Stimulated activated CD4-positive, alpha-beta T cell treated with anti-CD3 and anti-CD28 coated beads, TNF-alpha, amount 100 ng/mL, for 1 hour (primary cell): Measurements from ENCODE around the gene EVI2B.
A peak's percentile ranks its signal among the peaks of the same experiment; 100 is the strongest.
"Not testable (repeated sequence)": the region's sequence is repeated elsewhere in the genome, so short reads cannot be mapped to it uniquely, and the experiment has no call there.

Experiments
- DNase-seq, 3 donors: peaks; one replicate each; pipeline ENCODE4 v3.0.0-alpha.2; 2020; ENCODE audit warnings: low read depth in 3 of 3, low spot score in 1 of 3

Gene EVI2B, protein sequence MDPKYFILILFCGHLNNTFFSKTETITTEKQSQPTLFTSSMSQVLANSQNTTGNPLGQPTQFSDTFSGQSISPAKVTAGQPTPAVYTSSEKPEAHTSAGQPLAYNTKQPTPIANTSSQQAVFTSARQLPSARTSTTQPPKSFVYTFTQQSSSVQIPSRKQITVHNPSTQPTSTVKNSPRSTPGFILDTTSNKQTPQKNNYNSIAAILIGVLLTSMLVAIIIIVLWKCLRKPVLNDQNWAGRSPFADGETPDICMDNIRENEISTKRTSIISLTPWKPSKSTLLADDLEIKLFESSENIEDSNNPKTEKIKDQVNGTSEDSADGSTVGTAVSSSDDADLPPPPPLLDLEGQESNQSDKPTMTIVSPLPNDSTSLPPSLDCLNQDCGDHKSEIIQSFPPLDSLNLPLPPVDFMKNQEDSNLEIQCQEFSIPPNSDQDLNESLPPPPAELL

DNA sequence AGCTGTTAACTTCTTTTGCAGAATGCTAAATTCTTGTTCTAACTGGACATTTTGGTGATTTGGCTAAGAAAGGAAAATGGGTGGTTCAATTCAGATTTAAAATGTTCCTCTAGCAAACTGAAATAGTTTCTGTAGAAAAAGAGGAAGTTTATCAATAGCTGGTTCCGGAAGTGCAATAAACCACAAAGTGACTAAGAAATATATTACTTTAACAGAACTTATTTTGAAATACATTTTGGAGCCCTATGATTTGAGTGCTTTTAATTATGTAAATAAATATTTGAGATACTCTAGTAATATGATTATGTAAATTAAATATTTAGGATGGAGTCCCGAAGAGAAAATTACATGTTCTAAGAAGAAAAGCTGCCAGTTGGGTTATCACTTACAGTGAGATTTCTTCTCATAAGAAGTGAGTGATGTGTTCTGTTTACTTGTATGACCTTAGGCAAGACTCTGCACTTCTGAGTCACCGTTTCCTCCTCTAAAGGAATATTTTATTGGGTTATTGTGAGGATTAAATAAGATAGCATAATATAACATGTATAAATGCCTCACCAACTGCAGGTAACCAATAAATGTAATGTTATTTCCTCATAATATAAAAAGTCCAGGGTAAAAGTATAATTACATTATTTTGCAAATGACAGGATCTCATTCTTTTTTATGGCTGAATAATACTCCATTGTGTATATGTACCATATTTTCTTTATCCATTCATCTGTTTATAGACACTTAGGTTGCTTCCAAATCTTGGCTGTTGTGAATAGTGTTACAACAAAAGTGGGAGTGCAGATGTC lies at the start of gene EVI2B:
Gene EVI2B (minus strand): TSS at position 73 of the 800 bp plus-strand sequence. CDS start 8,445 bp downstream, outside the sequence.
- DNase-seq: no peak

DNA sequence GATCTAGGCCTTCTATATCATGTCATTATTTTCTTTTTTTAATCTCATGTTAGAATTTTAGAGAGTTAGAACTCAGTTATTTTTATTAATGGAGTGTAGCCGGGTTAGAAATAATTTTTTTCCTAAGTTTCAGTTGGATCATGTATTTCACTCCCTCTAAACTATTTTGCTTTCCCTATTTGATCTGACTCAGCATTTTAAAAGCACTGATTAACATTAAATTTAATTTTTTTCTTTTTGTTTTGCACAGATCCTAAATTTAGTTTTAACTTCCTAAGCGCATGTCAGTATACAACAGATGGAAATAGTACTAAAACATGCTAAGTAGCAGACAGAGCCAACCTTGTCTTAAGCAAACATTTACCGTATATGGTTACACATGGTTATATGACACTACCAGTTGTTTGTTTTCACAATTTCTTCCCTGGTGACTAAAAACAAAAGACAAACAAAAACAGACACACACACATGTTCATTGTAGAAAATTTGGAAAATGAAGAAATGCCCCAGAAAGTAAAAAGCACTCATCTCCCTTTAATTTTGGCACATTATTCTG lies 44.1 kb upstream of the EVI2B start:
- no peak for DNase-seq

DNA sequence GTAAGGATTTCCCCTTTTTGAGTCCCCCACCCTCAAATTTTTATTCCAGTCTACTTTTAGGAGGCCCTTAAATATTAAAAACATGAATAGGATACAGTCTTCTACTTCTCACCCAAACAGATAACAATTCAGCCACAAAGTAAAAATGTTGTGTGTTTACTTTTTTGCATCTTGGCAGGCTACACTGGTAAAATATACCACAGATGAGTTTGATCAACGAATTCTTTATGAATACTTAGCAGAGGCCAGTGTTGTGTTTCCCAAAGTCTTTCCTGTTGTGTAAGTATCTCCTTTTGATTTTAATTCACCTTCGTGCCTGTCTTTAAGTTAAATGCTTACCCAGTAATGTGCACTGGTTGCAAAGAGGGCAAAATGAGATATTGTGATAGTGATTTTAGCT lies 43.2 kb upstream of the EVI2B start:
- no peak for DNase-seq

DNA sequence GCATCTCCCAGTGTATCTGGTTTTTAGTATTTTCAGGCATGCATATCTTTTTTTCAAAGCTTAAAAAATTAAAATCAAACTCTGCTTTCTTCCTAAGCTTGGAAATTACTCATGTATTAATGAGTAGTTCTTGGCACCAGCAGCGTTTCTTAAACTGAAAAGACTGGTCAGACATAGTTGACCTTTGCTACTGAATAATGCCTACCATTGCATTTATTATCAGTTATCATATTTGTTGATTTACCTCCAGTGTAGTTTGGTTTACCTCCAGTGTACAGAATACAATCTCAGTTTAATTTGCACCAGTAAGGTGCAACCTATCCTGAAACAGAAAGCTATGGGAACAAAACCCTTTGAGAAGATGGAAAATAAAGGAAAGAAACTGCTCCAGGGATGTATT lies 42.1 kb upstream of the EVI2B start:
- no peak for DNase-seq

DNA sequence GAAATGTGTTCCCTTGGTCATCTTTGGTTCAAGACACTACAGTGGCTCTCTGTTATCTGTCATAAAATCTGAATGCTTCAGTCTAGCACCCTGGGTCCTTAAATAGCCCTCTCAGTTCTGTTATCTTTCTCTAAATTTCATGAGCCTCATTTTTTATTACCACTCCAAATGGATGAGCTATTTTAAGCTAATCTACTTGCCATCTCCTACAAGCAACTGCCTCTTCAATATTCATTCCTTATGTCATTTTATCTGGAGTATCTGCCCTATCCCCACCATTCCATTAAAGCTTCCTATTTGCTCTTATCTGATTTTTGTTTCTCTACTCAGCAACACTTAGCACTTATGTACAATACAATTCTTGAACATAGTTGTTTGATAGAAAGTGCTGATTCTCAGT lies 35.6 kb upstream of the EVI2B start:
- DNase-seq: no peak

DNA sequence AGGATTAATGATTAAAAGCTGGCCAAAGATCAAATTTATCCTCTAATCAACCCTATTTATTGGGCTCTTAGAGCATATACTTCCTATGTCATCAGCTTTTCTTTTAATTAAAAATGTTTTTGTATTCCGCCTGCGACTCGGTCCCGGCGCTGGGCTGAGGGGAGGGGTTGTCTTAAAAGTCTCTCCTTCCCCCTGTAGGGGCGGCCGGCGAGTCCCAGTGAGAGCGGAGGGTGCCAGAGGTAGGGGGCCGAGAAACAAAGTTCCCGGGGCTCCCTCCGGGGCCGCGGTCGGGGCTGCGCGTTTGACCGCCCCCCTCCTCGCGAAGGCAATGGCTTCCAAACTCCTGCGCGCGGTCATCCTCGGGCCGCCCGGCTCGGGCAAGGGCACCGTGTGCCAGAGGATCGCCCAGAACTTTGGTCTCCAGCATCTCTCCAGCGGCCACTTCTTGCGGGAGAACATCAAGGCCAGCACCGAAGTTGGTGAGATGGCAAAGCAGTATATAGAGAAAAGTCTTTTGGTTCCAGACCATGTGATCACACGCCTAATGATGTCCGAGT lies 31.4 kb upstream of the EVI2B start:
- DNase-seq: not testable (repeated sequence)

DNA sequence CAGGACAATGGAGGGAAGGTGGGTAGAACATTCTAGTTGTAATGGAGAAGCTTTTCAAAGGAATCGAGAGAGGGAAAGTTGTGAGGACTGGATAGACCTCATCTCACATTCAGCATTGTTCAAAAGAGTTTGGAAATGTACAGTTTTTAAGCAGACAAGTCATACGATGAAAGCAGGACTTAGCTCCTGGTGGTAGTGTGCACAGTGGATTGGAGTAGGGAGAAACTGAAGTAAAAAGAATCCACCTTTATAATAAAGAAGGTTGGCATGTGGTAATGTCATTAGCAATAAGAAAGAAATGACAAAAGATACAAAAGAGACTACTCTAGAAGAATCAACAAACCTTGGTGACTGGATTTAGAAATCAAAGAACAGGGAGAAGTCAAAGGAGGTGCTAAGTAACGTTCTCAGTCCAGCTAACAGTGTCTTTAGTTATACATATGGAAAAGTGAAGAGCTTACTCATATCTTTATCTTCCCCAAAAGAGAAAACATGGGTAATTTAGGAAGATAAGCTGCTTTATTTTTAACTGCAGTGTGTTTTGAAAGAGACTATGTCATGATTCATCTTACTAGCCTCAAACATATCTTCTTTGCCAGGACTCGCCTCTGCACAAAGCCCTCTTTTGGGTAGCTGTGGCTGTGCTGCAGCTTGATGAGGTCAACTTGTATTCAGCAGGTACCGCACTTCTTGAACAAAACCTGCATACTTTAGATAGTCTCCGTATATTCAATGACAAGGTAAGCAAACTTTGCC lies 26.2 kb upstream of the EVI2B start:
- DNase-seq: no peak

DNA sequence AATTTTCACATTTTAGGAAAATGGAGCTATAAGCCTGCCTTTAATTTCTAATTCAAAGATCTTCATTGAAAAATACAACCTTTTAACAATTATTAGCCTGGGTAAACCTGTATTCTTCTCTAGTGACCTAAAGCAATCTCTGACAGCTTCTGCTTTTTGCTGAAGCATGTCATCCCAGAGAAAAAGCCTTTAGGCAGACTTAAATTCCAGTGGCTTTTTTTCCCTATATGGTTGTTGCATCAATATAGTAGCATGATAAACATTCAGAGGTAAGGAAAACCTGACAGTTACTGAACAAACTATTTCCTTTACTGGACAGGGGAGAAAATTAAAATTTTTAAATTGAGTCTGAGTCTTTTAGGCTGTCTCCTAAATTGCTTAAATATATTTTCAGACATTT lies 15.4 kb upstream of the EVI2B start:
- DNase-seq: no peak

DNA sequence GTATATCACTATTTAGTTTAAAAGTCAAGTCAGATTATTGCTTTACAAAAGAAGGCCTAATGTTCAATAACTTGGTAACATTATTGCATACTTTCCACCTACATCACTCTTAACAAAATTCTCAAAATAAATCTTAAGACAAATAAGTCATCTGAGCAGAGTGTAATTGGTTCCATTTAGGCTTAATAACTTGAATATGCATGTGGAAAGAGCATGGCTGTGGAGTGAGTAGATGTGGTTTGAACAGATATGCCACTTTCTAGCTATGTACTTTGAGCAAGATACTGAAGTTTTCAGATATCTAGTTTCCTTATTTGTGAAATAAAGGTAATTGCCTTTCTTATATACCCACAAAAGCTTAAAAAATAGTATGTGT lies 14.3 kb upstream of the EVI2B start:
- DNase-seq: no peak

DNA sequence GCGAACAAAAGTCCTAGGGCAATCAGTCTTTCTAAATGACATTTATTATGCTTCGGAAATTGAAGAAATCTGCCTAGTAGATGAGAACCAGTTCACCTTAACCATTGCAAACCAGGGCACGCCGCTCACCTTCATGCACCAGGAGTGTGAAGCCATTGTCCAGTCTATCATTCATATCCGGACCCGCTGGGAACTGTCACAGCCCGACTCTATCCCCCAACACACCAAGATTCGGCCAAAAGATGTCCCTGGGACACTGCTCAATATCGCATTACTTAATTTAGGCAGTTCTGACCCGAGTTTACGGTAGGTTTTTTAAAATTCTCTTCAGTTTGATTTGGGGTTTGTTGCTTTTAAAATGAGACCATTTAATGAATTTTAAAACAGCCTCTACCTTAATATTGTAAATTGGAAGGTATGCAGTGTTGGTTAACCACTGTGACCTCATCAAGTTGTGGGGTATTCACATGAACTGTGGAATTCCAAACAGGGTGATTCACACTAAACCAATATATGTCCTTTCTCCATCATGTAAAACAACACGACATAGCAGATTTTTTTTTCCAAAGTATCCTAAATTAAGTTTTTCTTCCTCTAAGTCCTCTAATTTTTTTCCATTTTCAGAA lies 13.8 kb upstream of the EVI2B start:
- no peak for DNase-seq

DNA sequence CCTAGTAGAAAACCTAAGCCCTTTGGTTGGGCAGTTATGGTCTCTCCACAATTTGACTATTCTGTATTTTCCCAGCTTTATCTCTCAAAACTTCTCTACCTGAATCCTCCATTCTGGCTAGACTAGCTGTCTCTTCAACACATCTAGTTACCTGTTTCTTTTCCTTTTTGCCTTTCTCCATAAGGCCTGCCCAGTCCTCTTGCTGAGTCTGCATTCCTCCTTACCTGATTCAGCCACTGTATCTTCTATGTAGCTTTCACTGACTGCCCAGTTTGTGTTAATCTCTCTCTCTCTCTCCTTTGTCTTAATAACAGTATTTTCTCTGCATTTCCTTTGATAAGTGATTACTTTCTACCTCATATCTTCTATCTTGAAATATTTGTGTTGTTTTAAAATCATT lies 9.7 kb upstream of the EVI2B start:
- DNase-seq: no peak

DNA sequence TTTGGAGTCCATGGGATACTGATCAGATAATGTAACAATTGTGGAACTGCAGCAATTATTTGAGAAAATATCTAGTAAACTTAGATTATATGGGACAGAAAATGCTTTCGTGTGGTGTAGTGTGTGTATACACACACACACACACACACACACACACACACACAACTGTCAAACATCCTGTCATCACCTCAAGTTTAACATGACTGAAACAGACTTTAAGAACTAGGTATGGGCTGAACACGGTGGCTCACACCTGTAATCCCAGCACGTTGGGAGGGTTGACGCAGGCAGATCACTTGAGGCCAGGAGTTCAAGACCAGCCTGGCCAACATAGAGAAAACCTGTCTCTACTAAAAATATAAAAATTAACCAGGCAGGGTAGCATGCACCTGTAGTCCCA lies 8.1 kb upstream of the EVI2B start:
- DNase-seq: no peak

DNA sequence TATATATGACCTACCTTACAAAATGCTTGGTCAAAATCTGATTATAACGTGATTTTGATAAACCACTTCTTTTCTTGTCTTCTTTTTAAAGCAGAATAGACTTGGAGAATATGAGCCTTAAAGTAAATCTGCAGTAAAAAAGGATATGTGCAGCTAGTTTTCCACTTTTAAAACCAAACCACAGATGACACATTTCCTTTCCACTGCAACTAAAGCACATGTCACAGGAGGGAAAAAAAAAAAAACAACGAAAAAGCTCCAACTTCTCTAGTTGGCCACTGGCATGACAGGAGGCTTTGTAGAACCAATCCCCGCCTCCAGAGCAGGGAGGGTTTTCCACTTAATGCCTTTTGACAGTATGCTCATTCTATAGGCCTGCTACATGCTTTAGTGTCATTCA lies 7.6 kb upstream of the EVI2B start, which contains the start of gene EVI2A:
Gene EVI2A (minus strand): TSS at position 142 of the 400 bp plus-strand sequence. CDS start 2,609 bp downstream, outside the sequence.
- peak; percentile 38 to 70 (median 52) for DNase-seq

DNA sequence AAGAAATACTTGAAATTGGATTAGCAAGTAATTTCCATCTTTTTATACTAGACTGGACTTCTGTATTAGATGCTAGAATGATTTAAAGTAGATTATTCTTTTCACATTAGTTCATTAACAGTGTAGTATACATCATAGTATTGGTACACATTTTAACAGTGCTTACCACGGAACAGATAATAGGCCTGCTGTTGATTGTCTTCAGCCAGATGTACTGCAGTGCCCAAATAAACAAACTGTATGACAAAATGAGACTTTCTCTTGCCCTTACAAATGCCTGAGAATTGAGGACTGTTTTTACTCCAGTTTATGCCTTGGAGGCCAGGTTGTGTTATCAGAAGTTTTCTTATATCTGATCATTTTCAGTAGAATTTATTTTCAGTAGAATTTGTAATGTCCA lies 6.9 kb upstream of the EVI2B start:
- no peak for DNase-seq

DNA sequence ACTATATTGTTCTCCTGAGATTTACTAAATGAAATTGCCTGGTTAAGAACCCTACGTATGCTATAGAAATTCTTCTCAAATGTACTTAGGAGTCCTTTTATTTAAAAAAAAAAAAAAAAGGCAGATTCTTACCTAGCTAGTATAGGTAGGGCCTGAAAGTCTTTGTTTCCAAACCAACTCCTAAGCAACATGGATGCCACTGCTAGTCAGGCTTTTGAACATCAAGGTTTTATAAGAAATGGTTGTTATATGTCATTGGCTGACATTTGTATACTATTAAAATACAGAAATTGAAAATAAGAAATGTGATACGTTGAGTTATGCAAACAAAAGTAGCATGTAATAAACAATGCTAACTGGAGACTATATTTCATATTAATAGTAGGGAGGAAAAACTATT lies 6.4 kb upstream of the EVI2B start:
- no peak for DNase-seq

DNA sequence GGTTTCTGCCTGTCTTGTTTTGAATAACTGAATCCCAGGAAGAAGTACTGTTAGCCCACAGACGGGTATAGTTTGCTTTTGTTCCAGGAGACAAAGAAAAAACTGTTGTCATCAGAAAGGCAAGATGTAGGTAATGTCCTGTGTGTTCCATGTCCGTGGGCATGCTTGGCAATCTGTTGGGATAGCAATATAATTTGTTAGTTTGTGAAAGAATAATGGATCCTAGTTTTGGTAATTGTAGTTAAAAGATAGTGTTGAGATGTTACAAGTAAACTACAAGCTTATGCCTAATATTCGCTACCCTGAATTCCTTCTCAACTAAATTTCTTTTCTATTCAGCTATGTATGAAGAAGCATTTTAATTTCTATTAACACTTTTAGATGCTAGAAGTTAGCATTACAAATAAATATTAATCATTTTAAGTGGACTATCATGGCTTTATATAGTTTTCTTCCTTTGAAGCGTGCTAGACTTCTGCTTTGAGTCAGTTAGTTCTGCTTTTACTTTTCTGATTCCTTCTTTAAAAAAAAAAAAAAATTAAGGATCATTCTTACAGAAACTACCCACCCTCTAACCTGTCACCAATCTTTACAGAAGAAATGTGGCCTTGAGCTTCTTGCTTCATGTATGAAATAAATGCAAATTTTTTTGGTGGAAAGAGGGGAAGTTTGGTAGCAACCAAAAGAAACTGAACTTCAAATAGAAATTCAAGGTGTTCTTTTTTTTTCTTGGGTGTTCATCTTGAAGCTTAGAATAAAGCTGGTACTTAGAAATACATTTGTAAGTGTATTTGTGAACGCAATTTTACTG lies 5.2 kb upstream of the EVI2B start:
- DNase-seq: no peak

DNA sequence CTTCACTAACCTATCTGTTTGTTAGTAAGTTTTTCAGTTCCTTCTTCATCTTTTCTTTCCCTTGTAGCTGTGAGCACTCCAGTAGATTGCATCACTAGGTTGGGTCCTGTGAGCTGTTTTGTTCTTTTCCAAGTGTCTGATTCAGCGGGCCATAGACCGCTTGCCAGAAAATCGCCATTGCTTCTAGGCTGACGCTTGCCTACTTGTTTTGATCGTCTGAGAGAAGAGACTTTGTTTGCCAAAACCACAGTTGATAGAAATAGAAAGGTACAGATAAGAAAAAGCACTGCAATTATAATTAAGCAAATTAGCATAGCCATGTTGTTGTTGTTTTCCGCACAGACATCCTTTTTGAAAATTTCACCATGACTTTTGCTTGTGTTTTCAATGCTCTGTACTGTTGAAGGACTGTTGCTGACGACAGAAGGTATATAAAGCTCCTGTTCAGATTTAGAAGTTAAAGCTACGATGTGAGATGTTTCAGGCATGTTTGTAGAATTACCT lies 4.5 kb upstream of the EVI2B start:
- peak in 2 of 3 donors; percentile 37 to 42 for DNase-seq

DNA sequence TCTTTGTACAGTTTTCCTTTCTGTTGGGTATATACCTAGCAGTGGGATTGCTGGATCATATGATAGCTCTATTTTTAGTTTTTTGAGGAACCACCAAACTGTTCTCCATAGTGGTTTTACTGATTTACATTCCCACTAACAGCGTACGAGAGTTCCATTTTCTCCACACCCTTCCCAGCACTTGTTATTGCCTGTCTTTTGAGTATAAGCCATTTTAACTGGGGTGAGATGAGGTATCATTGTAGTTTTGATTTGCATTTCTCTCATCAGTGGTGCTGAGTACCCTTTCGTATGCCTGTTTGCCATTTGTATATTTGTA lies 887 bp upstream of the EVI2B start:
- DNase-seq: no peak

DNA sequence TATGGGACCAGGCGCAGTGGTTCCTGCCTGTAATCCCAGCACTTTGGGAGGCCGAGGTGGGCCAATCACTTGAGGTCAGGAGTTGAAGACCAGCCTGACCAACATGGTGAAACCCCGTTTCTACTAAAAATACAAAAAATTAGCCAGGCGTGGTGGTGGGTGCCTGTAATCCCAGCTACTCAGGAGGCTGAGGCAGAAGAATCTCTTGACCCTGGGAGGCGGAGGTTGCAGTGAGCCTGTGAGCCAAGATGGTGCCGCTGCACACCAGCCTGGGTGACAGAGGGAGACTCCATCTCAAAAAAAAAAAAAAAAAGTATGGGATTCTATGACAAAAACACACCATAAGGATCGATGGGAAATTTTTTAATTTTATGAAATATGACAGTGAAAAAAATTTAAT lies 1.6 kb downstream of the EVI2B start:
- not testable (repeated sequence) for DNase-seq

DNA sequence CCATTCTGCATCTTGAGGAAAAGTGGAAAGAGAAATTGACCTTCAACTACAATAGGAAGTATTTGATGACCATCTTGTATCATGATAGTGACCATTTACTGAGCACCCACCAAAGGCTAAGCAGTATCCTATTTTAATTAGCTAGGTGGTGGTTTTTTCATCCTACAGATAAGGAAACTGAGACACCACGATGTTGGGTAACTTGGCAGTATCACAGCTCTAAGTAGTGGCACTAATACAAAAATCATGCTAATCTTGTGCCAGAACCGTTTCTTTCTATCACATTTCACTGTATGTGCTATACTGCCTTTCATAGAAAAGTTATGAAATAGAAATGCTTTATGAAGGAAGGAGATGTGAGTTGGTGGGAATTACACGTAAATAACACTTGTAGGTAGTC lies 2.3 kb downstream of the EVI2B start:
- no peak for DNase-seq
